Measurements from ENCODE around the gene JAG2. TPM values are rescaled to one million over a fixed set of nuclear protein-coding genes. Genes with fewer than 3 reads are reported as not detected.
A peak's percentile ranks its signal among the peaks of the same experiment; 100 is the strongest.

Gene JAG2
- total and polyA plus RNA-seq, 2 of the 4 experiments (the other 2 are of a cell fraction) = 0.18 to 0.58 TPM

DNA sequence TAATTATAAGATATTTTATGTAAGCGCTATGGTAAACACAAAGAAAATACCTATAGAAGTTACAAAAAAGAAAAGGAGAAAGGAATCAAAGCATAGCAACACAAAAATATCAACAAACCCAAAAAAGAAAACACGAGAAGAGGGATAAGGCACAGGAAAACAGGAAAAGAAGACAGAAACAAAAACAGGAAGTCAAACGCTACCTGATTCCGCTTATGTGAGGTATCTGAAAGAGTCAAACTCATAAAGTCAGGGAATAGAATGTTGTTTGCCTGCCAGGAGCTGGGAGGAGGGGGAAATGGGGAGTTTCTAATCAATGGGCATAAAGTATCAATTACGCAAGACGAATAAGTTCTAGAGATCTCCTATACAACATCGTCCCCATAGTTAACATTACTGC is 63.4 kb downstream of the JAG2 start:
- Histone ChIP-seq H3K79me1 (ENCODE audit: low read depth in 1 of 2, low read length in 2 of 2) (no peaks in the 10 kb centered on the region), H3K14ac (replicated peaks; ENCODE audit: low read depth, low read length) (no peak overlapping the region), H2BK20ac (ENCODE audit: low read depth, low read length) (no peak overlapping the region), H3K36me3 (ENCODE audit: control insufficient read depth, insufficient read depth, low read length) (no peaks in the 10 kb centered on the region), H2AK5ac (ENCODE audit: low read depth, low read length) (no peak overlapping the region), H3K4me1 (ENCODE audit: control insufficient read depth, insufficient read depth, low read length) (no peaks in the 10 kb centered on the region), H2AK9ac (replicated peaks; ENCODE audit: low read depth, low read length, poor library complexity) (no peak overlapping the region), H3K9ac (ENCODE audit: low read depth, low read length) (no peak overlapping the region), H3K23ac (ENCODE audit: low read depth, low read length) (no peak overlapping the region), H4K91ac (ENCODE audit: insufficient read depth, low read depth, low read length) (no peak overlapping the region), H3K4me3 (ENCODE audit: insufficient read depth, low read depth, low read length) (no peak overlapping the region), H3K56ac (ENCODE audit: extremely low read depth, insufficient read depth, low read length) (no peak overlapping the region), H2BK5ac (ENCODE audit: low read depth, low read length, poor library complexity, severe bottlenecking) (no peak overlapping the region), H4K5ac (ENCODE audit: low read depth, low read length) (no peak overlapping the region), H2BK15ac (ENCODE audit: low read depth, low read length) (no peak overlapping the region), H3K27ac (ENCODE audit: insufficient read depth, low read length) (no peak overlapping the region), H3K4ac (ENCODE audit: low read depth, low read length) (no peak overlapping the region), H3K9me3 (ENCODE audit: control insufficient read depth, insufficient read depth, low read length) (peaks cover 7% of the 10 kb centered on the region; the same call in 1 of the 2 replicates), H3K4me2 (ENCODE audit: low read depth, low read length) (no peak overlapping the region), H3K27me3 (ENCODE audit: control insufficient read depth, insufficient read depth, low read length) (peaks cover 48% of the 10 kb centered on the region), H4K20me1 (ENCODE audit: insufficient read depth, low read length) (no peaks in the 10 kb centered on the region), H3K18ac (ENCODE audit: low read depth, low read length) (no peak overlapping the region), H4K8ac (ENCODE audit: low read depth in 2 of 2, low read length in 2 of 2) (no peak overlapping the region), H3K9me1 (ENCODE audit: insufficient read depth, low read length) (no peaks in the 10 kb centered on the region), H2AFZ (replicated peaks; ENCODE audit: low read length, poor library complexity) (no peak overlapping the region), H2BK120ac (ENCODE audit: low read depth, low read length) (no peak overlapping the region)
- DNase-seq = no peak
- no peak for ATAC-seq (ENCODE audit: low read depth)
- WGBS, 2 experiments (ENCODE audit: extremely low coverage in 2 of 2, insufficient read length in 1 of 2) = 100% methylated on average over 1 of the region's 7 CpGs; no CpG with 5 or more reads in 1 of the 2 experiments
- in situ Hi-C loops (cut with MboI; ENCODE audit: low sequenced_read_pairs) (no loop called here), intact Hi-C loops (cut with micrococcal nuclease) (no loop called here), dilution Hi-C loops (cut with HindIII; ENCODE audit: low sequenced_read_pairs, unreplicated experiment) (no loop called here)
- POLR2A ChIA-PET (ENCODE audit: unreplicated experiment) = no interaction called here
- CTCF ChIA-PET = interaction anchor here (1.8 kb wide), 1 partner anchor 15 kb away, joined by 5 read pairs; no protein-coding TSS in a partner anchor
- no TSS peak for BruUV-seq (replicated peaks)
- TF ChIP-seq CEBPB (IDR thresholded peaks at IDR 0.05; ENCODE audit: low read depth, low read length) = 0 out of 2 replicates have a peak, but pooled peaks have one; percentile 44
- TF ChIP-seq SMC3 (IDR thresholded peaks at IDR 0.05; ENCODE audit: low read depth, low read length) = no peak

Data from IMR-90 (cell line).